NCI-H2107 treated with DMSO at 0.1 percent for 48 hours (cell line): ENCODE data around the gene RNU5D-1.
"Not testable (repeated sequence)": the region's sequence is repeated elsewhere in the genome, so short reads cannot be mapped to it uniquely, and the experiment has no call there.

Experiments used
- DNase-seq: peaks from one replicate; lab custom pipeline; 2025; ENCODE audit not compliant: unreplicated experiment; lab: John Stamatoyannopoulos, UW

RNU5D-1 gene

GRCh38 chr1:44700573-44700972 lies 30.4 kb downstream of the RNU5D-1 start:
- peak; percentile 80 for DNase-seq

DNA sequence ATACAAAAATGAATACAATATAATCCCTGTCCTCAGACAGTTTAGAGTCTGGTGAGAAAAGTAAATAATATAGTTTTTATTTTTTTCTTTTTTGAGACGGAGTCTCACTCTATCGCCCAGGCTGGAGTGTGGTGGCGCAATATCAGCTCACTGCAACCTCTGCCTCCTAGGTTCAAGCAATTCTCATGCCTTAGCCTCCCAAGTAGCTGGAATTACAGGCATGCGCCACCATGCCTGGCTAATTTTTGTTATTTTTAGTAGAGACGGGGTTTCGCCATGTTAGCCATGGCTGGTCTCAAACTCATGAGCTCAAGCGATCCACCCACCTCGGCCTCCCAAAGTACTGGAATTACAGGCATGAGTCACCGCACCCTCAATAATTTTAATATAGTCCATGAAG lies 31.6 kb downstream of the RNU5D-1 start:
- DNase-seq, result not testable (repeated sequence)

- DNase-seq, result no peak
Observed at GRCh38 chr1:44698138-44698537, 32.8 kb downstream of the RNU5D-1 start.

- DNase-seq, result no peak
Observed at GRCh38 chr1:44696789-44697345, 34.1 kb downstream of the RNU5D-1 start.

GRCh38 chr1:44696101-44696500 lies 34.9 kb downstream of the RNU5D-1 start:
- DNase-seq, result no peak

GRCh38 chr1:44695671-44696070 lies 35.3 kb downstream of the RNU5D-1 start:
- DNase-seq, result no peak

DNA sequence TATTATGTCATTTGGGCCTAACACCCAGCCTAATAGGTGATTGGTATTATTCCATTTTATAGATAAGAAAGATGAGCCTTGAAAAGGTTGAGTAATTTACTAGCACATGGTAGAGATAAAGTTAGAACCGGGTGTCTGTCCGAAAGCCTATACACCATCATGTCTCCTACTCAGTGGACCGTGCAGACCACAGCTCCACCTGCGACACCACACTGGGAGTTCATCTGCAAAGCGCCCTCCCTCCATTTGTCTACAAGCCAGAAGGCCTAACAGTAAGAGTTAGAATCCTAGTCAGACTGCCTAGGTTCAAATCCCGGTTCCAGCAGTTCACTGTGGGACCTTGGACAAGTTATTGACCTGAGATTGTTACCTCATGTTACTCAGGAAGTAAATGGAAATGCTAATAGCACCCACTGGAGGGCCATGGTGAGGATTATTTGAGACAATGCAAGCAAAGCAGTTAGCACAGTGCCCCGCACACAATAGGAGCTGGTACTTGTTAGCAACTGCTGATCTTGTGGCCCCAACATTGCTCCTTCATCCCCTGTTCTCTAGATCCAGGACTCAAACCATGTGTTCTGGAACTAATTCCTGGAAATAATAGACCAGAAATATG lies 36.0 kb downstream of the RNU5D-1 start:
- no peak for DNase-seq

DNA sequence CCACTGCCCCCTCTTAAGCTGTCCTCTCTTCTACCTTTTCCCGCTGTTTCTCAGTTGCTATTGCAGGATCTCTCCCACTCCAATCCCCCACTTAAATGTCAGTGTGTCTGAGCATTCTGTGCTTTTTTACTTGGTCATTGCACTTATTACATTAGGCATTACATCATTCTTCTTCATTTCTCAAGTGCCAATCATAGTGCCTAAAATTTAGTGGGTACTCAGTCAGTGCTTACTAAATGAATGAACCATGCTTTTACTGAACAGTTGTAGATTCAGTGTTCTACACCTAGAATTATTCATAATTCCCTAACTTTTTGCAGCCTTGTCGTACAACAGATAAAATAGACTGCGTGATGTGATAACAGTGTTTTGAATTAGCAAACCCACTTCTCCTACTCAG lies 37.1 kb downstream of the RNU5D-1 start:
- DNase-seq, result no peak

DNA sequence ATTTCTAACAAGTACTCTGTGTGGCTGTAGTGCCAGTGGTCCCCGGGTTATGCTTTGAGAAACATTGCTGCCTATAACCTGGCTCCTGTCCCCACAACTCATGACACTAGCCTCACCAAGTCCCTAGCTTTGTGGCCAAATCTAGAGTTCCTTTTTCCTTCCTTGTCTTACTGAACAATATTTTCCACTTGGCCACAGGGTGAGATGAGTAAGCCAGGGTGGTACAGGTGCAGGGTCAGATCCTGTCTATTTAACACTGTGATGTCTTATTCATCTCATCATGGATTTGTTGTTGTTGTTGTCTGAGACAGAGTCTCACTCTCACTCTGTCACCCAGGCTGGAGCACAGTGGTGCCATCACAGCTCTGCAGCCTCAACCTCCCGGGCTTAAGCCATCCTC lies 37.8 kb downstream of the RNU5D-1 start:
- DNase-seq, result no peak

GRCh38 chr1:44689447-44689765 lies 41.6 kb downstream of the RNU5D-1 start:
- DNase-seq, result no peak

GRCh38 chr1:44688760-44689446 lies 42.1 kb downstream of the RNU5D-1 start:
- DNase-seq, result no peak

- DNase-seq, result no peak
Observed at GRCh38 chr1:44685881-44686280, 45.1 kb downstream of the RNU5D-1 start.

DNA sequence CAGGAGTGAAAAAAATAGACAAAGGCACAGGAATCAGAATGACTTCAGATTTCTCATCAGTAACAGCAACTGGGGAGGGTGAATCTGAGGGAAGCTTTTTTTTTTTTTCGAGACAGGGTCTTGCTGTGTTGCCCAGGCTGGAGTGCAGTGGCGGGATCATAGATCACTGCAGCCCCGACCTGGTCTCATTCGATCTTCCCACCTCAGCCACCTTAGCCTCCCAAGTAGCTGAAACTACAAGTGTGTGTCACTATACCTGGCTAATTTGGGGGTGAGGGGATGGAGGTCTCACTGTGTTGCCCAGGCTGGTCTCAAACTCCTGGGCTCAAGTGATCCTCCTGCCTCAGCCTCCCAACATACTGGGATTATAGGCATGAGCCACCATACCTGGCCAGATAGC lies 45.8 kb downstream of the RNU5D-1 start:
- DNase-seq, result no peak

DNA sequence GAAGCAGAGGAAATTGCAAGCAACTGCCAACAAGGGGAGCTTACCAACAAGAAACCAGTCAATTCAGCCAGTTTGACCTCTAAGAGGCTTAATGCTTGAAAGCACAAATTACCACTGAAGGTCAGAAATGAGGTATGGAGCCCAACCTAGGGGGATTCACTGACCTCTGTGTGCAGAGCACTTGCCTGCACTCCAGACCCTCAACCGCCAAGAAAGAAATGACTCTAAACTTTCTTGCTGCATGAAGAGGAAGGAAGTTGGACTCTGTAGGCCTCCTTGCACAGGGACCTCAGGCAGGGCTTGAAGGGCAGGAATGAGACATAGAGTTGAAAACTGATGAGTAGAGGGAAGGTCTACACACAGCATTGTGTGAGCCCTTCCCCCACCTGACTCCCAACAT lies 46.4 kb downstream of the RNU5D-1 start:
- no peak for DNase-seq

GRCh38 chr1:44682883-44683265 lies 48.1 kb downstream of the RNU5D-1 start:
- DNase-seq, result no peak

GRCh38 chr1:44681905-44682882 lies 48.8 kb downstream of the RNU5D-1 start:
- DNase-seq, result peak; percentile 64
